ENCODE results near the gene CTDP1. TPM values are rescaled to one million over a fixed set of nuclear protein-coding genes. Genes with fewer than 3 reads are reported as not detected.

CTDP1 gene
- total RNA-seq, 1 experiment from 2014 or later = 33.7 TPM

GRCh38 chr18:79634186-79634585, 45.4 kb upstream of the CTDP1 start:
- Histone ChIP-seq H3K79me1 (ENCODE audit: insufficient read depth, low read depth, low read length, poor library complexity, severe bottlenecking) (no peaks in the 10 kb centered on the region), H3K27me3 (ENCODE audit: insufficient read depth, low read length) (no peaks in the 10 kb centered on the region), H3K27ac (ENCODE audit: insufficient read length, low read depth, low read length) (no peak overlapping the region), H3K23me2 (ENCODE audit: insufficient read length, low read depth, low read length, poor library complexity, severe bottlenecking) (no peaks in the 10 kb centered on the region), H2AK5ac (ENCODE audit: insufficient read length, low read length) (no peak overlapping the region), H3K4me1 (ENCODE audit: insufficient read depth, low read length) (no peaks in the 10 kb centered on the region), H4K91ac (ENCODE audit: insufficient read length, low read depth, low read length) (no peak overlapping the region), H4K20me1 (ENCODE audit: control insufficient read depth, insufficient read depth, insufficient read length) (peaks cover 6% of the 10 kb centered on the region), H2AFZ (ENCODE audit: low read length) (no peak overlapping the region), H3K14ac (ENCODE audit: insufficient read depth, low read length) (no peak overlapping the region), H2BK5ac (ENCODE audit: insufficient read length, low read length) (no peak overlapping the region), H3K9ac (ENCODE audit: extremely low read depth, insufficient read length, low read length) (no peak overlapping the region), H3K9me3 (ENCODE audit: control insufficient read depth, low read depth, low read length) (no peaks in the 10 kb centered on the region), H3K23ac (ENCODE audit: insufficient read length, low read depth, low read length) (no peak overlapping the region), H4K5ac (ENCODE audit: insufficient read length, low read depth, low read length) (no peak overlapping the region), H4K8ac (replicated peaks; ENCODE audit: insufficient read length, low read depth, low read length) (no peak overlapping the region), H2BK20ac (ENCODE audit: low read depth, low read length, poor library complexity, severe bottlenecking) (no peak overlapping the region), H2BK15ac (ENCODE audit: low read depth, low read length) (no peak overlapping the region), H3K4me2 (ENCODE audit: insufficient read depth, insufficient read length, low read length) (no peak overlapping the region), H3K79me2 (ENCODE audit: insufficient read depth, low read length) (no peaks in the 10 kb centered on the region), H3T11ph (ENCODE audit: low read length) (no peak overlapping the region), H3K4ac (ENCODE audit: low read depth, low read length) (no peak overlapping the region), H2BK12ac (ENCODE audit: insufficient read length, low read depth, low read length) (no peak overlapping the region), H2BK120ac (ENCODE audit: low read depth, low read length, poor library complexity, severe bottlenecking) (no peak overlapping the region), H3K18ac (ENCODE audit: insufficient read length, low read depth, low read length) (no peak overlapping the region), H3K56ac (ENCODE audit: insufficient read length, low read depth, low read length) (no peak overlapping the region)
- H3K36me3 Mint-ChIP-seq (ENCODE audit: insufficient read depth in 1 of 3, low read depth in 3 of 3) = peaks cover 0 to 9% (median 6%) of the 10 kb centered on the region in 3 experiments; a peak in 4 of 7 replicates
- H3K27ac Mint-ChIP-seq = no peak overlapping the region; a peak in 1 of 7 replicates
- TF ChIP-seq CTCF (conservative IDR thresholded peaks at IDR 0.05) = no peak
- peaks cover 3% of the 10 kb centered on the region for H3K27me3 Mint-ChIP-seq (ENCODE audit: low read depth)
- no peak overlapping the region for H3K4me3 Mint-ChIP-seq
- DNase-seq = no peak
- H3K9me3 Mint-ChIP-seq = peaks cover 11 to 17% of the 10 kb centered on the region in 2 experiments
- WGBS (ENCODE audit: extremely low coverage, insufficient read length, low lambda C conversion rate) = no CpG with 5 or more reads among the region's 5 CpGs
- 0 out of 4 replicates have a peak, but pooled peaks cover 0 to 2% of the 10 kb centered on the region in 2 experiments for H3K4me1 Mint-ChIP-seq

Measured in H9 (cell line).